Uterus (tissue), 2 donors: ENCODE results near the gene ARHGAP42.

ENCODE experiments used
- POLR2A ChIP-seq, 2 donors: fragments of 450-650 bp; IDR thresholded peaks; one replicate each; pipeline ENCODE4 v1.6.1; 2016; ENCODE audit warnings: antibody characterized with exemption in 2 of 2, mild to moderate bottlenecking in 1 of 2, moderate library complexity in 1 of 2
- TF ChIP-seq, protein P1 (sequence below), 4 experiments: fragments of 200-600 bp in 2 of 4; fragments of 450-650 bp in 2 of 4; sonication (generic) in 2 of 4; IDR thresholded peaks; one replicate each; pipeline ENCODE4 v1.5.1; 2016 to 2019; ENCODE audit warnings: antibody characterized with exemption in 4 of 4, mild to moderate bottlenecking in 2 of 4, moderate library complexity in 1 of 4

GRCh38 chr11:100860318-100861155 is 173.4 kb downstream of the ARHGAP42 start:
- TF ChIP-seq, protein P1, sequence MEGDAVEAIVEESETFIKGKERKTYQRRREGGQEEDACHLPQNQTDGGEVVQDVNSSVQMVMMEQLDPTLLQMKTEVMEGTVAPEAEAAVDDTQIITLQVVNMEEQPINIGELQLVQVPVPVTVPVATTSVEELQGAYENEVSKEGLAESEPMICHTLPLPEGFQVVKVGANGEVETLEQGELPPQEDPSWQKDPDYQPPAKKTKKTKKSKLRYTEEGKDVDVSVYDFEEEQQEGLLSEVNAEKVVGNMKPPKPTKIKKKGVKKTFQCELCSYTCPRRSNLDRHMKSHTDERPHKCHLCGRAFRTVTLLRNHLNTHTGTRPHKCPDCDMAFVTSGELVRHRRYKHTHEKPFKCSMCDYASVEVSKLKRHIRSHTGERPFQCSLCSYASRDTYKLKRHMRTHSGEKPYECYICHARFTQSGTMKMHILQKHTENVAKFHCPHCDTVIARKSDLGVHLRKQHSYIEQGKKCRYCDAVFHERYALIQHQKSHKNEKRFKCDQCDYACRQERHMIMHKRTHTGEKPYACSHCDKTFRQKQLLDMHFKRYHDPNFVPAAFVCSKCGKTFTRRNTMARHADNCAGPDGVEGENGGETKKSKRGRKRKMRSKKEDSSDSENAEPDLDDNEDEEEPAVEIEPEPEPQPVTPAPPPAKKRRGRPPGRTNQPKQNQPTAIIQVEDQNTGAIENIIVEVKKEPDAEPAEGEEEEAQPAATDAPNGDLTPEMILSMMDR (IDR thresholded peaks at IDR 0.05): no peak
- TF ChIP-seq POLR2A (IDR thresholded peaks at IDR 0.05): no peak
